A172 (cell line): ENCODE measurements around the gene SPATA7. TPM values are rescaled to one million over a fixed set of nuclear protein-coding genes. Genes with fewer than 3 reads are reported as not detected.

Experiments
- DNase-seq: peaks from one replicate; pipeline ENCODE4 v3.0.0-alpha.2; 2015; ENCODE audit warnings: low spot score
- total RNA-seq: library from RNA; depleted of rRNA; stranded (reverse); fragments of >200 nt; shearing (Covaris generic); gene quantifications from 2 replicates; pipeline ENCODE4 v1.2.3, GENCODE V29; 2014; rRNA removed

Gene SPATA7
- total RNA-seq, 1 experiment from 2014 or later = 5.3 TPM

- no peak for DNase-seq
Measured at GRCh38 chr14:88481794-88482193, 96.3 kb downstream of the SPATA7 start.

DNA sequence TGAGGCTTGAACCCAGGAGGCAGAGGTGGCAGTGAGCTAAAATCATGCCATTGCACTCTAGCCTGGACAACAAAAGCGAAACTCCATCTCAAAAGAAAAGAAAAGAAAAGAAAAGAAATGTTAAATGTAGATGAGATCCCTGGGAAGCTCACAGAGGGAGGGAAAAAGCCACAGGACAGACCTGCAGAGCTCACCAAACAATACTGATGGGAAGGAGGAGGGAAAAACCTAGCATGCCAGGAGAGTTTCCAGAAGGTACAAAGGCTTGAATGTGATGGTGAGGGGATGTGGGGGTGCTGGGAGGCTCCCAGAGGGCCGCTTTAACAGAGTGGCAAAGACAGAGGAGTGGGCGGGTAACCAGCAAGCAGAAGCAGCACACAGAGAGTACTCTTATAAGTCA is 97.1 kb downstream of the SPATA7 start:
- no peak for DNase-seq

Other genes starting within 250 kb of the SPATA7 start
- gene KCNK10, start 62.4 kb upstream of the SPATA7 start, total RNA-seq = not detected in 2 replicates
- gene PTPN21, start 169.3 kb downstream of the SPATA7 start, total RNA-seq = 5.3 and 10.1 TPM in 2 replicates
- 55.9 and 73.3 TPM in 2 replicates for gene ZC3H14, start 177.4 kb downstream of the SPATA7 start, total RNA-seq